Esophagus (tissue), 2 donors: ENCODE results near the gene GALNT18. TPM values are rescaled to one million over a fixed set of nuclear protein-coding genes. Genes with fewer than 3 reads are reported as not detected.

Source experiments
- H3K27ac ChIP-seq, 2 donors: one replicate each; pipeline ENCODE4 v1.5.1; 2013; ENCODE audit warnings: low read depth in 2 of 2, mild to moderate bottlenecking in 2 of 2, inconsistent platforms in 1 of 2, low read length in 1 of 2, moderate library complexity in 1 of 2
- H3K27me3 ChIP-seq, 2 donors: one replicate each; pipeline ENCODE4 v1.6.1; 2013; ENCODE audit warnings: low read length in 2 of 2, control low read depth in 1 of 2, mild to moderate bottlenecking in 1 of 2; ENCODE audit not compliant: insufficient read depth in 2 of 2, control insufficient read depth in 1 of 2
- H3K36me3 ChIP-seq, 2 donors: one replicate each; pipeline ENCODE4 v1.6.1; 2013; ENCODE audit warnings: low read length in 1 of 2; ENCODE audit not compliant: control insufficient read depth in 2 of 2, insufficient read depth in 2 of 2
- H3K4me1 ChIP-seq, 2 donors: one replicate each; pipeline ENCODE4 v1.6.1; 2013; ENCODE audit warnings: low read length in 1 of 2; ENCODE audit not compliant: control insufficient read depth in 2 of 2, insufficient read depth in 2 of 2
- H3K4me3 ChIP-seq, 2 donors: one replicate each; pipeline ENCODE4 v1.5.1; 2013; ENCODE audit warnings: low read length in 2 of 2, mild to moderate bottlenecking in 2 of 2, low read depth in 1 of 2, moderate library complexity in 1 of 2
- H3K9me3 ChIP-seq, 2 donors: one replicate each; pipeline ENCODE4 v1.6.1; 2013; ENCODE audit warnings: mild to moderate bottlenecking in 2 of 2, low read depth in 1 of 2, low read length in 1 of 2, moderate library complexity in 1 of 2; ENCODE audit not compliant: control insufficient read depth in 2 of 2, insufficient read depth in 1 of 2
- WGBS, 2 donors: extraction: QIAGEN DNeasy Blood & Tissue Kit; methylation state at CpG; one replicate each; pipeline ENCODE4 v1.1.7; 2013; 5-methylcytosine and 5-hydroxymethylcytosine counted together
- polyA plus RNA-seq, 2 donors: library from polyadenylated mRNA; stranded (reverse); fragments of 200-250 nt; gene quantifications; one replicate each; pipeline ENCODE4 v1.2.3, GENCODE V29; 2013
- donor health status: healthy with polysubstance abuse.
- donor health status: Bipolar disorder and iron deficiency.

GALNT18 gene
- polyA plus RNA-seq, 2 donors, result 2.2 to 5.8 TPM

GRCh38 chr11:11532574-11532973, 89.2 kb downstream of the GALNT18 start:
- Histone ChIP-seq H3K27me3 (no peaks in the 10 kb centered on the region), H3K36me3 (no peaks in the 10 kb centered on the region), H3K9me3 (no peaks in the 10 kb centered on the region), H3K4me3 (no peak overlapping the region), H3K27ac (no peak overlapping the region), H3K4me1 (peaks cover 0 to 6% of the 10 kb centered on the region in 2 donors)
- WGBS, 2 donors, result 85 to 89% methylated on average over 2 of the region's 2 CpGs

GRCh38 chr11:11531131-11531908, 90.5 kb downstream of the GALNT18 start:
- no peak overlapping the region for H3K27ac ChIP-seq
- H3K27me3 ChIP-seq, result no peaks in the 10 kb centered on the region
- no peaks in the 10 kb centered on the region for H3K9me3 ChIP-seq
- peaks cover 0 to 5% of the 10 kb centered on the region in 2 donors for H3K4me1 ChIP-seq
- 70 to 76% methylated on average over 10 to 11 of the region's 11 CpGs for WGBS, 2 donors
- H3K4me3 ChIP-seq, result no peak overlapping the region
- no peaks in the 10 kb centered on the region for H3K36me3 ChIP-seq

GRCh38 chr11:11528986-11529385, 92.8 kb downstream of the GALNT18 start:
- no peak overlapping the region for H3K27ac ChIP-seq
- no peaks in the 10 kb centered on the region for H3K27me3 ChIP-seq
- no peaks in the 10 kb centered on the region for H3K36me3 ChIP-seq
- no peak overlapping the region for H3K4me3 ChIP-seq
- 75 to 80% methylated on average over 1 of the region's 1 CpG for WGBS, 2 donors
- no peaks in the 10 kb centered on the region for H3K9me3 ChIP-seq
- H3K4me1 ChIP-seq, result peaks cover 0 to 4% of the 10 kb centered on the region in 2 donors

- Histone ChIP-seq H3K9me3 (no peaks in the 10 kb centered on the region), H3K27ac (no peak overlapping the region), H3K36me3 (no peaks in the 10 kb centered on the region), H3K4me3 (no peak overlapping the region), H3K27me3 (no peaks in the 10 kb centered on the region), H3K4me1 (no peaks in the 10 kb centered on the region)
- 79 to 92% methylated on average over 5 of the region's 5 CpGs for WGBS, 2 donors
Observed at GRCh38 chr11:11525283-11525682, 96.5 kb downstream of the GALNT18 start.

GRCh38 chr11:11524436-11525061, 97.3 kb downstream of the GALNT18 start:
- no peaks in the 10 kb centered on the region for H3K36me3 ChIP-seq
- no peaks in the 10 kb centered on the region for H3K9me3 ChIP-seq
- peaks cover 0 to 4% of the 10 kb centered on the region in 2 donors for H3K4me1 ChIP-seq
- WGBS, 2 donors, result 65% methylated on average over 5 of the region's 5 CpGs
- H3K4me3 ChIP-seq, result no peak overlapping the region
- no peak overlapping the region for H3K27ac ChIP-seq
- no peaks in the 10 kb centered on the region for H3K27me3 ChIP-seq

GRCh38 chr11:11522591-11522990, 99.2 kb downstream of the GALNT18 start:
- H3K4me1 ChIP-seq, result peaks cover 0 to 5% of the 10 kb centered on the region in 2 donors
- WGBS, 2 donors, result 91% methylated on average over 4 of the region's 4 CpGs
- H3K27me3 ChIP-seq, result no peaks in the 10 kb centered on the region
- H3K36me3 ChIP-seq, result no peaks in the 10 kb centered on the region
- H3K9me3 ChIP-seq, result no peaks in the 10 kb centered on the region
- H3K4me3 ChIP-seq, result no peak overlapping the region
- H3K27ac ChIP-seq, result no peak overlapping the region

- no peaks in the 10 kb centered on the region for H3K36me3 ChIP-seq
- H3K9me3 ChIP-seq, result no peaks in the 10 kb centered on the region
- H3K4me3 ChIP-seq, result no peak overlapping the region
- no peak overlapping the region for H3K27ac ChIP-seq
- H3K27me3 ChIP-seq, result no peaks in the 10 kb centered on the region
- 75 to 80% methylated on average over 13 of the region's 13 CpGs for WGBS, 2 donors
- H3K4me1 ChIP-seq, result peaks cover 0 to 5% of the 10 kb centered on the region in 2 donors
Observed at GRCh38 chr11:11521306-11522002, 100.4 kb downstream of the GALNT18 start.

- no peak overlapping the region for H3K27ac ChIP-seq
- H3K36me3 ChIP-seq, result no peaks in the 10 kb centered on the region
- no peaks in the 10 kb centered on the region for H3K9me3 ChIP-seq
- 47 to 58% methylated on average over 14 of the region's 14 CpGs for WGBS, 2 donors
- H3K4me3 ChIP-seq, result no peak overlapping the region
- no peaks in the 10 kb centered on the region for H3K27me3 ChIP-seq
- peaks cover 0 to 5% of the 10 kb centered on the region in 2 donors for H3K4me1 ChIP-seq
Observed at GRCh38 chr11:11520231-11521015, 101.4 kb downstream of the GALNT18 start.

GRCh38 chr11:11519184-11519583, 102.6 kb downstream of the GALNT18 start:
- no peak overlapping the region for H3K4me3 ChIP-seq
- H3K4me1 ChIP-seq, result peaks cover 0 to 5% of the 10 kb centered on the region in 2 donors
- WGBS, 2 donors, result 59 to 60% methylated on average over 4 of the region's 4 CpGs

More at GRCh38 chr11:11519184-11519583, 102.6 kb downstream of the GALNT18 start:
- Histone ChIP-seq H3K27me3 (no peaks in the 10 kb centered on the region), H3K9me3 (no peaks in the 10 kb centered on the region), H3K36me3 (no peaks in the 10 kb centered on the region), H3K27ac (no peak overlapping the region)
